Transverse colon (tissue), 4 donors: ENCODE data around the gene SCYL2. TPM values are rescaled to one million over a fixed set of nuclear protein-coding genes. Genes with fewer than 3 reads are reported as not detected.

ENCODE experiments used
- DNase-seq: peaks from one replicate; pipeline ENCODE4 v3.0.0-alpha.2; 2019
- H3K27ac ChIP-seq, 4 donors: fragments of 200-600 bp; sonication (generic); 2 replicates each; pipeline ENCODE4 v1.5.1; 2016 to 2018; ENCODE audit warnings: inconsistent platforms in 4 of 4
- H3K27me3 ChIP-seq: fragments of 200-600 bp; sonication (generic); 2 replicates; pipeline ENCODE4 v1.5.1; 2017; ENCODE audit warnings: inconsistent platforms
- H3K36me3 ChIP-seq, 4 donors: fragments of 200-600 bp; sonication (generic); 2 replicates each; pipeline ENCODE4 v1.5.1; 2017 to 2019; ENCODE audit warnings: inconsistent platforms in 4 of 4
- H3K4me1 ChIP-seq, 4 donors: fragments of 200-600 bp; sonication (generic); 2 replicates each; pipeline ENCODE4 v1.5.1; 2017 to 2020; ENCODE audit warnings: inconsistent platforms in 4 of 4
- H3K4me3 ChIP-seq, 4 donors: fragments of 200-600 bp; sonication (generic); 1 replicate in 1 of 4; 2 replicates in 3 of 4; pipeline versions ENCODE4 v1.5.1 to v1.6.1; 2017 to 2019; ENCODE audit warnings: inconsistent platforms in 4 of 4
- H3K9me3 ChIP-seq, 2 donors: fragments of 200-600 bp; sonication (generic); 2 replicates each; pipeline ENCODE4 v1.5.1; 2017 to 2019; ENCODE audit warnings: inconsistent platforms in 2 of 2
- CTCF ChIP-seq, 5 experiments: fragments of 200-600 bp in 3 of 5; fragments of 450-650 bp in 2 of 5; sonication (generic) in 3 of 5; IDR thresholded peaks; 1 replicate in 2 of 5; 2 replicates in 3 of 5; pipeline ENCODE4 v1.5.1; 2016 to 2017; ENCODE audit warnings: antibody characterized with exemption in 5 of 5, inconsistent platforms in 3 of 5, mild to moderate bottlenecking in 2 of 5, moderate library complexity in 1 of 5
- EP300 ChIP-seq: sonication (generic); formaldehyde crosslinking; IDR thresholded peaks from one replicate; pipeline ENCODE4 v1.6.1; 2017; ENCODE audit warnings: antibody characterized with exemption, low read depth
- POLR2A ChIP-seq: fragments of 450-650 bp; IDR thresholded peaks from one replicate; pipeline ENCODE4 v1.6.1; 2016; ENCODE audit warnings: antibody characterized with exemption, mild to moderate bottlenecking, moderate library complexity
- POLR2AphosphoS5 ChIP-seq, 3 donors: sonication (generic); formaldehyde crosslinking; IDR thresholded peaks; one replicate each; pipeline ENCODE4 v1.6.1; 2016; ENCODE audit warnings: antibody characterized with exemption in 3 of 3
- WGBS, 2 donors: methylation state at CpG; one replicate each; pipeline ENCODE4 v1.1.5; 2018; ENCODE audit warnings: low coverage in 1 of 2; 5-methylcytosine and 5-hydroxymethylcytosine counted together
- in situ Hi-C, 4 donors: fragments of 200-750 bp; cut with MboI; loops; one replicate each; pipeline versions ENCODE4 v1.15.0 to v1.15.1; 2017; ENCODE audit warnings: low sequenced_read_pairs in 3 of 4, low pct_ligation_motif_present in 1 of 4, low pct_unique_long_range_greater_than_20kb in 1 of 4
- intact Hi-C: fragments of 100-400 bp; cut with DNase I; formaldehyde crosslinking; loops from one replicate; pipeline ENCODE4 v1.15.1; 2023; ENCODE audit warnings: low total_unique reads
- total RNA-seq, 4 donors: library from RNA; depleted of rRNA; stranded (reverse); fragments of >200 nt; gene quantifications; one replicate each; pipeline ENCODE4 v1.1.0, GENCODE V29; 2016

The SCYL2 gene
- total RNA-seq, 4 donors from 2014 or later = 68.0 to 84.4 (median 72.6) TPM

- no peak for DNase-seq
- intact Hi-C loops (no loop called here), in situ Hi-C loops (no loop called here)
- no peaks in the 10 kb centered on the region for H3K27me3 ChIP-seq
- peaks cover 0 to 14% (median 0%) of the 10 kb centered on the region in 4 donors for H3K4me1 ChIP-seq
- peak overlapping the region in 3 of 4 donors; percentile 31 to 54 (median 35) for H3K27ac ChIP-seq
- WGBS, 2 donors = 36% methylated on average over 1 of the region's 1 CpG; no CpG with 5 or more reads in 1 of the 2 donors
- no peak overlapping the region for H3K4me3 ChIP-seq
- peaks cover 0 to 6% (median 0%) of the 10 kb centered on the region in 4 donors for H3K36me3 ChIP-seq
- no peaks in the 10 kb centered on the region for H3K9me3 ChIP-seq
- no peak for TF ChIP-seq EP300
- no peak for TF ChIP-seq POLR2A
- no peak for TF ChIP-seq POLR2AphosphoS5 (IDR thresholded peaks at IDR 0.05)
- no peak for TF ChIP-seq CTCF (IDR thresholded peaks at IDR 0.05)
Measured at GRCh38 chr12:100345020-100345767, 78.2 kb downstream of the SCYL2 start.

GRCh38 chr12:100346660-100347059 is 79.7 kb downstream of the SCYL2 start:
- TF ChIP-seq POLR2AphosphoS5 (IDR thresholded peaks at IDR 0.05) = no peak
- TF ChIP-seq POLR2A = no peak
- no peak for TF ChIP-seq EP300
- no peak for TF ChIP-seq CTCF (IDR thresholded peaks at IDR 0.05)
- no peaks in the 10 kb centered on the region for H3K27me3 ChIP-seq
- H3K27ac ChIP-seq = no peak overlapping the region
- 85 to 96% methylated on average over 3 of the region's 3 CpGs for WGBS, 2 donors
- intact Hi-C loops = no loop called here
- peaks cover 0 to 5% (median 0%) of the 10 kb centered on the region in 4 donors for H3K36me3 ChIP-seq
- H3K4me1 ChIP-seq = peaks cover 0 to 9% (median 0%) of the 10 kb centered on the region in 4 donors
- DNase-seq = no peak
- in situ Hi-C loops = no loop called here
- no peaks in the 10 kb centered on the region for H3K9me3 ChIP-seq
- no peak overlapping the region for H3K4me3 ChIP-seq

- in situ Hi-C loops (no loop called here), intact Hi-C loops (no loop called here)
- DNase-seq = no peak
- H3K9me3 ChIP-seq = no peaks in the 10 kb centered on the region
- no peaks in the 10 kb centered on the region for H3K27me3 ChIP-seq
- H3K4me1 ChIP-seq = peaks cover 0 to 9% (median 0%) of the 10 kb centered on the region in 4 donors
- TF ChIP-seq POLR2AphosphoS5 (IDR thresholded peaks at IDR 0.05) (no peak), EP300 (no peak), CTCF (IDR thresholded peaks at IDR 0.05) (peak in 3 of 5 experiments; percentile 15 to 27 (median 26))
- no peak overlapping the region for H3K27ac ChIP-seq
- 76 to 78% methylated on average over 7 of the region's 7 CpGs for WGBS, 2 donors
- no peak overlapping the region for H3K4me3 ChIP-seq
- H3K36me3 ChIP-seq = no peaks in the 10 kb centered on the region
Measured at GRCh38 chr12:100348657-100349454, 81.9 kb downstream of the SCYL2 start.

- H3K4me3 ChIP-seq = no peak within 1 kb of the TSS
- peaks cover 0 to 7% (median 0%) of the 10 kb centered on the region in 4 donors for H3K4me1 ChIP-seq
- intact Hi-C loops (no loop called here), in situ Hi-C loops (loop anchor here in 3 of 4 donors (25.0 kb wide), 1 partner anchor 381 kb away; no protein-coding TSS in a partner anchor)
- no peaks in the 10 kb centered on the region for H3K9me3 ChIP-seq
- no peaks in the 10 kb centered on the region for H3K27me3 ChIP-seq
- DNase-seq = peak; percentile 13
- H3K36me3 ChIP-seq = no peaks in the 10 kb centered on the region
- TF ChIP-seq CTCF (IDR thresholded peaks at IDR 0.05) (no peak), EP300 (no peak), POLR2AphosphoS5 (IDR thresholded peaks at IDR 0.05) (no peak), POLR2A (no peak)
- WGBS, 2 donors = 9% methylated on average over 13 of the region's 13 CpGs; no CpG with 5 or more reads in 1 of the 2 donors
- H3K27ac ChIP-seq = no peak within 1 kb of the TSS
Measured at GRCh38 chr12:100356644-100357223, 89.8 kb downstream of the SCYL2 start, which contains the start of gene SLC17A8. TSS of gene SLC17A8 (plus strand) at chr12:100357074. CDS start at chr12:100357392, 318 bp downstream.
